GM12878 (cell line): ENCODE measurements around the gene LRRC75A. TPM values are rescaled to one million over a fixed set of nuclear protein-coding genes. Genes with fewer than 3 reads are reported as not detected.

Experiments
- BCLAF1 ChIP-seq: fragments of 450-650 bp; IDR thresholded peaks from 2 replicates; pipeline ENCODE4 v1.6.1; 2017; ENCODE audit warnings: antibody characterized with exemption, mild to moderate bottlenecking, moderate library complexity
- ETV6 ChIP-seq, 2 experiments: fragments of 450-650 bp in 1 of 2; IDR thresholded peaks in 1 of 2; conservative IDR thresholded peaks in 1 of 2; 2 replicates each; pipeline ENCODE4 v1.6.1; 2014; ENCODE audit warnings: antibody characterized with exemption in 1 of 2, borderline replicate concordance in 1 of 2, low read depth in 1 of 2, mild to moderate bottlenecking in 1 of 2, moderate library complexity in 1 of 2
- IRF4 ChIP-seq: IDR thresholded peaks from 2 replicates; pipeline ENCODE4 v1.6.1; 2011; ENCODE audit warnings: low read depth, low read length
- PAX5 ChIP-seq: IDR thresholded peaks from 2 replicates; pipeline ENCODE4 v1.6.1; 2011; ENCODE audit warnings: low read depth, low read length, borderline replicate concordance
- PRDM15 ChIP-seq: fragments of 450-650 bp; formaldehyde crosslinking; IDR thresholded peaks from 2 replicates; pipeline ENCODE4 v1.4.0; 2020; ENCODE audit warnings: mild to moderate bottlenecking, moderate library complexity
- polyA plus RNA-seq, 11 experiments: library from polyadenylated mRNA; depleted of rRNA in 4 of 11; unstranded in 6 of 11; stranded (reverse) in 5 of 11; fragments of >200 nt; fragmentation: Nextera tagmentation in 4 of 11; fragmentation: Illumina TruSeq in 1 of 11; extraction: Ambion mirVana in 4 of 11; extraction: Trizol in 1 of 11; gene quantifications; 1 replicate in 1 of 11; 2 replicates in 10 of 11; pipeline versions ENCODE4 v1.2.1 to v1.2.3, GENCODE V29; 2011 to 2016; ENCODE audit warnings: inconsistent platforms in 2 of 11, missing spikeins in 2 of 11, low read depth in 1 of 11
- total RNA-seq, 4 experiments: library from RNA; depleted of rRNA in 3 of 4; stranded (reverse); fragments of >200 nt in 3 of 4; fragmentation: Illumina TruSeq in 1 of 4; extraction: Trizol in 1 of 4; gene quantifications; 2 replicates each; pipeline versions ENCODE4 v1.2.1 to v1.2.3, GENCODE V29; 2013 to 2021
- TF ChIP-seq, protein P1 (sequence below): fragments of 450-650 bp; IDR thresholded peaks from 2 replicates; pipeline ENCODE4 v1.6.1; 2016; ENCODE audit warnings: mild to moderate bottlenecking
- TF ChIP-seq, protein P2 (sequence below): IDR thresholded peaks from 2 replicates; pipeline ENCODE4 v1.6.1; 2012; ENCODE audit warnings: mild to moderate bottlenecking, low read depth, low read length

Gene LRRC75A
- total and polyA plus RNA-seq, 10 of the 15 experiments (the other 5 are each of a cell fraction or from before 2014, with no cell fraction given) = 0.01 to 1.3 (median 0.09) TPM; not detected in 2

DNA sequence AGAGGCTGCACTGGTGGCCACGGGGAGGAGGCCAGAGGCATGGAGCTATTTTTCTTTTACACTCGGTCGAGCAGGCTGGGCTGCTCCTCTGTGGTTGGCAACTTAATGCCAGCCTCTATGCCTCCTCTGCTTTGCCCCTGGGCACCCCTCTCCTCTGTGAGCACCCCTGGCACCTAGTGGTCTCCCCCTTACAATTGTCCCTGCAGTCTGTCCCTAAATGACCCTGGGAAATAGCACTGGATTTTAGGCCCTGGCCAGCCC lies 27.0 kb downstream of the LRRC75A start (continued):
- TF ChIP-seq, protein P1, sequence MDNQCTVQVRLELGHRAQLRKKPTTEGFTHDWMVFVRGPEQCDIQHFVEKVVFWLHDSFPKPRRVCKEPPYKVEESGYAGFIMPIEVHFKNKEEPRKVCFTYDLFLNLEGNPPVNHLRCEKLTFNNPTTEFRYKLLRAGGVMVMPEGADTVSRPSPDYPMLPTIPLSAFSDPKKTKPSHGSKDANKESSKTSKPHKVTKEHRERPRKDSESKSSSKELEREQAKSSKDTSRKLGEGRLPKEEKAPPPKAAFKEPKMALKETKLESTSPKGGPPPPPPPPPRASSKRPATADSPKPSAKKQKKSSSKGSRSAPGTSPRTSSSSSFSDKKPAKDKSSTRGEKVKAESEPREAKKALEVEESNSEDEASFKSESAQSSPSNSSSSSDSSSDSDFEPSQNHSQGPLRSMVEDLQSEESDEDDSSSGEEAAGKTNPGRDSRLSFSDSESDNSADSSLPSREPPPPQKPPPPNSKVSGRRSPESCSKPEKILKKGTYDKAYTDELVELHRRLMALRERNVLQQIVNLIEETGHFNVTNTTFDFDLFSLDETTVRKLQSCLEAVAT = no peak
- TF ChIP-seq PAX5 (no peak), ETV6 (conservative IDR thresholded peaks at IDR 0.05 in 1 of 2, IDR thresholded peaks at IDR 0.05 in 1 of 2; ENCODE audit: borderline replicate concordance in 1 of 2, low read depth in 1 of 2) (no peak), BCLAF1 (no peak), IRF4 (no peak), PRDM15 (no peak)
- TF ChIP-seq, protein P2, sequence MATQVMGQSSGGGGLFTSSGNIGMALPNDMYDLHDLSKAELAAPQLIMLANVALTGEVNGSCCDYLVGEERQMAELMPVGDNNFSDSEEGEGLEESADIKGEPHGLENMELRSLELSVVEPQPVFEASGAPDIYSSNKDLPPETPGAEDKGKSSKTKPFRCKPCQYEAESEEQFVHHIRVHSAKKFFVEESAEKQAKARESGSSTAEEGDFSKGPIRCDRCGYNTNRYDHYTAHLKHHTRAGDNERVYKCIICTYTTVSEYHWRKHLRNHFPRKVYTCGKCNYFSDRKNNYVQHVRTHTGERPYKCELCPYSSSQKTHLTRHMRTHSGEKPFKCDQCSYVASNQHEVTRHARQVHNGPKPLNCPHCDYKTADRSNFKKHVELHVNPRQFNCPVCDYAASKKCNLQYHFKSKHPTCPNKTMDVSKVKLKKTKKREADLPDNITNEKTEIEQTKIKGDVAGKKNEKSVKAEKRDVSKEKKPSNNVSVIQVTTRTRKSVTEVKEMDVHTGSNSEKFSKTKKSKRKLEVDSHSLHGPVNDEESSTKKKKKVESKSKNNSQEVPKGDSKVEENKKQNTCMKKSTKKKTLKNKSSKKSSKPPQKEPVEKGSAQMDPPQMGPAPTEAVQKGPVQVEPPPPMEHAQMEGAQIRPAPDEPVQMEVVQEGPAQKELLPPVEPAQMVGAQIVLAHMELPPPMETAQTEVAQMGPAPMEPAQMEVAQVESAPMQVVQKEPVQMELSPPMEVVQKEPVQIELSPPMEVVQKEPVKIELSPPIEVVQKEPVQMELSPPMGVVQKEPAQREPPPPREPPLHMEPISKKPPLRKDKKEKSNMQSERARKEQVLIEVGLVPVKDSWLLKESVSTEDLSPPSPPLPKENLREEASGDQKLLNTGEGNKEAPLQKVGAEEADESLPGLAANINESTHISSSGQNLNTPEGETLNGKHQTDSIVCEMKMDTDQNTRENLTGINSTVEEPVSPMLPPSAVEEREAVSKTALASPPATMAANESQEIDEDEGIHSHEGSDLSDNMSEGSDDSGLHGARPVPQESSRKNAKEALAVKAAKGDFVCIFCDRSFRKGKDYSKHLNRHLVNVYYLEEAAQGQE = no peak
